ENCODE results near the gene GLIS1. TPM values are rescaled to one million over a fixed set of nuclear protein-coding genes. Genes with fewer than 3 reads are reported as not detected.

The GLIS1 gene
- polyA plus RNA-seq, 1 donor, result 0.58 TPM

DNA sequence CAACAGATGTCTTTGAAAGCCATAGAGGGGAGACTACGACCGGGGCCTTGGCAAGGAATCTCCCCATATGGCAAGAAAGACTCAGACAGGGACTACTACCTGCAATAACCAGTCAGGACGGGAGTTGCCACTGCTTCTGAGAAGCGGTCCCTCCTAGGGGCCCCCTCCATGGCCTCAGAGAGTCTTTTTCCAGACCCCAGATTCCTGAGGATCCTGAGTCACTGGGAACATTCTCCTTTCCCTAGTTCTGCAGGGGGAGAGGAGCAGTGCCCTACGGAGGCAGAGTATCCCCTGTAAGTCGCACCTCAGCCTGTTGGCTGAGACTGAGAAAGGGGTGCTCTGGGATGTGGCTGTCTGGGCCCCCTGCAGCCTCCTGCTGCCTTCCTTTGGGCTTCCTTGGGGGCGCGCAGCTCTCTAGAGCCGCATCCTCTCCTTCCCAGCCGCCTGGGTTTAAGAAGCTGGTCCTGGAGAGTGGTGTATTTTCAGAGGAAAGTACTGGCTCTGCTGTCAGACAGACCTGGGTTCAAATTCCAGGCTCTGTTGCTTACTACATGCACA is 7.8 kb downstream of the GLIS1 start:
- DNase-seq, result no peak
- H3K4me3 ChIP-seq (ENCODE audit: low read length), result no peak overlapping the region
- no peaks in the 10 kb centered on the region for H3K9me3 ChIP-seq (ENCODE audit: control insufficient read depth, low read depth, low read length)
- H3K36me3 ChIP-seq (ENCODE audit: control insufficient read depth, insufficient read depth, low read length), result no peaks in the 10 kb centered on the region
- H3K4me1 ChIP-seq (ENCODE audit: control insufficient read depth, insufficient read depth, low read length), result no peaks in the 10 kb centered on the region
- H3K27me3 ChIP-seq (ENCODE audit: control insufficient read depth, insufficient read depth, low read length), result peaks cover 29% of the 10 kb centered on the region
- no CpG with 5 or more reads among the region's 10 CpGs for WGBS (ENCODE audit: insufficient coverage, low lambda C conversion rate)
- H3K27ac ChIP-seq (ENCODE audit: low read length), result no peak overlapping the region

DNA sequence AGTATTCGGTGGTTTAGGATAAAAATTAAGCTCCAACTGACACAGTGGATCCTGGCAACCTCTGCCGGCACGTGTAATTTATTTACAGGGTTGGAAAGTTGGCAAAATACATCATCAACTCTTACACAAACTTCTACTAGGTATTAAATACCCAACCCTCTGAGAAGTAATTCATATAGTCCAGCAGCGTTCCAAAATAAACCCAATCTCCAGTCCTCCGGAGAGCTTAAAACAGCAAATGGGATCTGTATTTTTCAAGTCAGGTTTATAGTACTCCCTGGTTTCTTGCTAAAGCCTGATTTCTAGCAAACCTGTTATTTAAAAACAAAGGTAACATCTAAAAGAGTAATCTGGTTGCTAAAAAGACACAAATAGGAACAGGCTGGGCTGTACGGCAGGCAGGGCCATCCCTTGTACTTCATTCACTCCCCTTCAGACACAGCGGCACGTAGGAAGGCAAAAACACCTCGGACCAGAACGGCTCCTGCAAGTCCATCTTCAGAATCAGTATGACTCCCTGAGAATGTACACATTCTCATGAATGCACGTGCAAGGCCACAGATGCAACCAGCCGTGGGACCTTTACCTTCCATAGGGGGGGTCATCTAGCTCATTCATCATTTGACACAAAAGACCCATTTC is 8.6 kb downstream of the GLIS1 start:
- Histone ChIP-seq H3K4me1 (ENCODE audit: control insufficient read depth, insufficient read depth, low read length) (no peaks in the 10 kb centered on the region), H3K9me3 (ENCODE audit: control insufficient read depth, low read depth, low read length) (no peaks in the 10 kb centered on the region), H3K4me3 (ENCODE audit: low read length) (no peak overlapping the region), H3K27me3 (ENCODE audit: control insufficient read depth, insufficient read depth, low read length) (peaks cover 24% of the 10 kb centered on the region), H3K27ac (ENCODE audit: low read length) (no peak overlapping the region), H3K36me3 (ENCODE audit: control insufficient read depth, insufficient read depth, low read length) (no peaks in the 10 kb centered on the region)
- DNase-seq, result no peak
- WGBS (ENCODE audit: insufficient coverage, low lambda C conversion rate), result no CpG with 5 or more reads among the region's 12 CpGs

DNA sequence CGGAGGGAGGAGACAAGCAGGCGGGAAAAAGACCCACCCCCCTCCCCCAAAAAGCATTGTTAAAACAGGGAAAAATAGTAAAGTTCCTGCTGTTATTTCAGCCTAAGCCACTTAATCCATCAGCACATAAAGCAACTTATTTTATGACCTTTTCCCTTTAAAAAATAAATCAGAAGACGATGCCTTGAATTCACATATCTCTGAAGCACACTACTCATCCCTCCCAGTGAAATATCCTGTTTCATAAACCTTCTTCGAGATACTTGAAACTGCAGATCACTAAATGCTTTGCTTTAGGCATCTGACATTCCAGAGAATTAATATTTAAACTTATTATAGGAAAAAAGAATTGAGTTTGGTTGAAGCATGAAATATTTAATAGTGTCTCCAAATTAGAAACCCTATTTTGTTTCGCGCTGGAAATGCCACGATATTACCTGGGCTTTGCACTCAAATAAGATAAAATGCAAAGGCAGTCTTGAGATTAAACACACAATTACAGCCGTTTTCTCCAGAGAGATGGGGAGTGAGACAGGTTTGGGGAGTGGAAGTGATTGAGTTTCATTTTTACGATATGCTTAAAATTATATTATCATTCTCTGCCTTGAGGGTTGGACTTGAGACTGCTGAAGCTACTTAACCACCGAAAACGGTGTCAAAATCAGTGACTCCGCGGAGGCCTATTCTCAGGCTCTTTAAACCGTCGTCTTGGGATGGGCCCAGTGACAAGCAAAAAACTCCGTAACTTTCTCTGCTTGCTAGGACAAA is 9.3 kb downstream of the GLIS1 start:
- Histone ChIP-seq H3K27me3 (ENCODE audit: control insufficient read depth, insufficient read depth, low read length) (peaks cover 18% of the 10 kb centered on the region), H3K9me3 (ENCODE audit: control insufficient read depth, low read depth, low read length) (no peaks in the 10 kb centered on the region), H3K4me1 (ENCODE audit: control insufficient read depth, insufficient read depth, low read length) (no peaks in the 10 kb centered on the region), H3K4me3 (ENCODE audit: low read length) (no peak overlapping the region), H3K27ac (ENCODE audit: low read length) (no peak overlapping the region), H3K36me3 (ENCODE audit: control insufficient read depth, insufficient read depth, low read length) (no peaks in the 10 kb centered on the region)
- no peak for DNase-seq
- 67% methylated on average over 5 of the region's 16 CpGs for WGBS (ENCODE audit: insufficient coverage, low lambda C conversion rate)

DNA sequence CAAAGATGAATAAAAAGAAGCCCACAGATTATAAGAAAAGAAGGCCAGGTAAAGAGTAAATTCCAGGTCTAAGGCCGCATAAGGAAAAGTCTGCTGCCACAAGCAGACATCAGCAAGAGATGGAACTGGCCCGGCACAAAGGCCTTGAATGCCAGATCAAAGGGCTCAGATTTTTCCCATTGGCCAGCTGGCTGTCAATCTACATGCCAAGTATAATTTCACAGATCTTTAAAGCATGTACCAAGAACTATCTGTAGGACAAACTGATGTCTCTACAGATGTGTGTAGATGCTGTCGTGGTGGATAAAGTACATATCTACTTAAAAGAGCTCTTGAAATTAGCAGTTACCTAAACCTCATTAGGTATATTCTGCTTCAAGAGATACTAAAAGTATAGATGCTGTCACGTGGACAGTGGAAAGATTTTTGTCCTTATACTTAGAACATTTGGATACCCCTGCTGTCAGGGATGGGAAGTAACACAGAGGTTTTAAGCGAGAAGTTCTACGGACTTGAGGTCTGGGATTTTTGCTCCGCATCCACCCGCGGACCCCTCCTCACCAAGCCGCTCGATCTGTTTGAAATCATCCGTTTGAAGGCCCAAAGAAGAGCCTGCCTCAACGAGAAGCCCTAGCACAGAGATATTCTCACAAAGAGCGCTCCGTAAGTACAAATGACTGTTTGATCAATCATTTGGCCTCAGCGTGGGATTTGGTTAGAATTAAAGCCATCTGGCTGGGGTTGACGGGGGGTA is 10.1 kb downstream of the GLIS1 start:
- DNase-seq, result no peak
- H3K27me3 ChIP-seq (ENCODE audit: control insufficient read depth, insufficient read depth, low read length), result peaks cover 11% of the 10 kb centered on the region
- H3K27ac ChIP-seq (ENCODE audit: low read length), result no peak overlapping the region
- no peaks in the 10 kb centered on the region for H3K36me3 ChIP-seq (ENCODE audit: control insufficient read depth, insufficient read depth, low read length)
- no peak overlapping the region for H3K4me3 ChIP-seq (ENCODE audit: low read length)
- no peaks in the 10 kb centered on the region for H3K4me1 ChIP-seq (ENCODE audit: control insufficient read depth, insufficient read depth, low read length)
- no peaks in the 10 kb centered on the region for H3K9me3 ChIP-seq (ENCODE audit: control insufficient read depth, low read depth, low read length)
- WGBS (ENCODE audit: insufficient coverage, low lambda C conversion rate), result no CpG with 5 or more reads among the region's 17 CpGs

DNA sequence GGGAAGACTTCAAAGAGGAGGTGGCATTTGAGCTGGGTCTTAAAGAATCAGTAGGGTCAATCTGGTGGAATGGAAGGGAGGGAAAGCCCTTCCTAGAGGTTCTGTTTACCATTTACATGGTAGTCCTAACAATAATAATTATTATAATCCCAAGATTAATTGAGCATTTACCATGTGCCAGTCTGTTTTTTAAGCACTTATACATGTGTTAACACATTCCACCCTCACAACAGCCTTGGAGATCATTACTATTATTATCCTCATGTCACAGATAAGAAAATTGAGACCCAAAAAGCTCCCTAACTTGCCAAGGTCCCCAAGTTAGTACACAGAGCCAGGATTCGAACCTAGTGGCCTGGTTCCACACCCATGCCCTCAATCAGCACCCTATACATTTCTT is 10.8 kb downstream of the GLIS1 start:
- H3K36me3 ChIP-seq (ENCODE audit: control insufficient read depth, insufficient read depth, low read length), result no peaks in the 10 kb centered on the region
- H3K27me3 ChIP-seq (ENCODE audit: control insufficient read depth, insufficient read depth, low read length), result peaks cover 6% of the 10 kb centered on the region
- H3K4me3 ChIP-seq (ENCODE audit: low read length), result no peak overlapping the region
- WGBS (ENCODE audit: insufficient coverage, low lambda C conversion rate), result no CpG with 5 or more reads among the region's 1 CpG
- no peaks in the 10 kb centered on the region for H3K4me1 ChIP-seq (ENCODE audit: control insufficient read depth, insufficient read depth, low read length)
- H3K27ac ChIP-seq (ENCODE audit: low read length), result no peak overlapping the region
- no peaks in the 10 kb centered on the region for H3K9me3 ChIP-seq (ENCODE audit: control insufficient read depth, low read depth, low read length)
- DNase-seq, result no peak

DNA sequence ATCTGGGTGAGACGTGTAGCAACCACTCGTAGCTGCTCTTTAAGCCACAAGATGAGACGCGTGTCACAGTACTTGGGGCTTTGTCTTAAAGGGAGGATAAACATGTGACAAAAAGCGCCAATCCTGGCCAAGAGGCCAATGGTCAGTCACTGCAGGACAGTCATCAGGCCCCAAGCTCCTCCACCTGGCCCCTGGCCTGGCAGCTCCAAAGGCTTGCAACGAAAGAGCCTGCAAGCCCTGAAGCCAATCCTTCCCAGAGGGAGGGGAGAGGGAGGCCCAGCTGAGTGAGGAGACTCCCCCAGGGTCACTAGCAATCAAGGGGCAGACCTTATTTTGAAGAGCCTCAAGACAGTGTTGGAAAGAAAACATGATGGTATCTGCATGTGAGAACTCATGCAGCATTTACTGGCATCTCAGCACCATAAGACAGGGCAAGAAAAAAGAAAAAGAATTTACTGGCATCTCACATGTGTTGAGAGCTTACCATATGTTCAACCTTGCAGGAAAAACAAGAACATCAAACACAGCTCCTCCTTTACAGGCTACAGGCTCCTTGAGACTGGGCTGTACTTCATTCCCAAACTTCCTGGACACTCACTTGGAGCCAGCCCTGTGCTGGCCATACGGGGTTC is 11.4 kb downstream of the GLIS1 start:
- Histone ChIP-seq H3K27me3 (ENCODE audit: control insufficient read depth, insufficient read depth, low read length) (peaks cover 6% of the 10 kb centered on the region), H3K36me3 (ENCODE audit: control insufficient read depth, insufficient read depth, low read length) (no peaks in the 10 kb centered on the region), H3K4me3 (ENCODE audit: low read length) (no peak overlapping the region), H3K9me3 (ENCODE audit: control insufficient read depth, low read depth, low read length) (no peaks in the 10 kb centered on the region), H3K27ac (ENCODE audit: low read length) (no peak overlapping the region), H3K4me1 (ENCODE audit: control insufficient read depth, insufficient read depth, low read length) (no peaks in the 10 kb centered on the region)
- no peak for DNase-seq
- no CpG with 5 or more reads among the region's 7 CpGs for WGBS (ENCODE audit: insufficient coverage, low lambda C conversion rate)

DNA sequence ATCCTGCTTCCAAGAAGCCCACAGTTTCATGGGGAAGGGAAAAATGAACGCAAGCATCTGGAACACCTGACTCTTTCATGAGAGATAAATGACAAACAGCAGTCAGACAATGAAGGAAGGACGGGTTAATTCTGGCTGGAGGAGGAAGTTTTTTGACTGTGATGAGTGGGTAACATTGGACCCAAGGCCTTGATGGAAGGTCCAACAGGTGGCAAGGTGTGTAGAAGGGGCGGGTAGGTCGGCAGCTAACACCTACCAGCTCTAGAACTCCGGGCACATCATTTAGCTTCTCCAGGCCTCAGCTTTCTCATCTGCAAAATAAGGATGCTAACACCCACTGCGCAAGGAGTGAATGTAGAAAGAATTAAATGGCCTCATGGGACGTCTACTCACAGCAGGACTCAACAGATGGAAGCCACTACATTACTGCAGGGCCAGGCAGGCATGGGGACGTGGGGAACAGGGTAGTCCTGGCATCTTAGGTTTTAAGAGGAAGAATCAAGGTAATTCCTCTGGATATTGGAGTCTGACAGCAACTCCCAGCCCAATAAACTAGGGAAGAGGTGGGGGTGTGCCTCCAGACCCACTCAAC is 12.9 kb downstream of the GLIS1 start:
- DNase-seq, result no peak
- Histone ChIP-seq H3K27me3 (ENCODE audit: control insufficient read depth, insufficient read depth, low read length) (peaks cover 2% of the 10 kb centered on the region), H3K9me3 (ENCODE audit: control insufficient read depth, low read depth, low read length) (no peaks in the 10 kb centered on the region), H3K27ac (ENCODE audit: low read length) (no peak overlapping the region), H3K4me3 (ENCODE audit: low read length) (no peak overlapping the region), H3K36me3 (ENCODE audit: control insufficient read depth, insufficient read depth, low read length) (no peaks in the 10 kb centered on the region), H3K4me1 (ENCODE audit: control insufficient read depth, insufficient read depth, low read length) (no peaks in the 10 kb centered on the region)
- WGBS (ENCODE audit: insufficient coverage, low lambda C conversion rate), result no CpG with 5 or more reads among the region's 8 CpGs

DNA sequence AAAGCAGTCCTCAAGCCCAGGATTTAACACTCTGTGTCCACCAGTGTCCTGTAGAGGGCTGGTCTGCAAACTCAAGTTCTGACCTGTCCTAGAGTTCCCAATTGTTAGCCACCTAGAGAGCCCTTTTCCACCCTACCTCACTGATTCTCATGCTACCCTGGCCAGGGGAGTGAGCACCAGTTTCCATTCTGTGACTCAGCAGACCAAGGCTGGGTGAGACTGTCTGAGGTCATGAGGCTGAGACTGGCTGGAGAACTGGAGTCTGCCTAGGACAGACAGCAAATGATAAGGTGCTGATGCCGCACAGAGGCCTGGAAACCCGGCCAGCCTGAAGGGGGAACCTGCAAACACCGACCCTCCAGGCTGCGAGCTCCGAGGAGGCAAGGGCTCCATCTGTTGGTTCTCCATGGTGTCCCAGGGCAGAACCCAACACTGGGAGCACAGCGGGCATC is 13.7 kb downstream of the GLIS1 start:
- no peaks in the 10 kb centered on the region for H3K9me3 ChIP-seq (ENCODE audit: control insufficient read depth, low read depth, low read length)
- H3K4me1 ChIP-seq (ENCODE audit: control insufficient read depth, insufficient read depth, low read length), result no peaks in the 10 kb centered on the region
- H3K27me3 ChIP-seq (ENCODE audit: control insufficient read depth, insufficient read depth, low read length), result peaks cover 2% of the 10 kb centered on the region
- H3K36me3 ChIP-seq (ENCODE audit: control insufficient read depth, insufficient read depth, low read length), result no peaks in the 10 kb centered on the region
- no peak for DNase-seq
- H3K27ac ChIP-seq (ENCODE audit: low read length), result no peak overlapping the region
- WGBS (ENCODE audit: insufficient coverage, low lambda C conversion rate), result no CpG with 5 or more reads among the region's 6 CpGs
- H3K4me3 ChIP-seq (ENCODE audit: low read length), result no peak overlapping the region

DNA sequence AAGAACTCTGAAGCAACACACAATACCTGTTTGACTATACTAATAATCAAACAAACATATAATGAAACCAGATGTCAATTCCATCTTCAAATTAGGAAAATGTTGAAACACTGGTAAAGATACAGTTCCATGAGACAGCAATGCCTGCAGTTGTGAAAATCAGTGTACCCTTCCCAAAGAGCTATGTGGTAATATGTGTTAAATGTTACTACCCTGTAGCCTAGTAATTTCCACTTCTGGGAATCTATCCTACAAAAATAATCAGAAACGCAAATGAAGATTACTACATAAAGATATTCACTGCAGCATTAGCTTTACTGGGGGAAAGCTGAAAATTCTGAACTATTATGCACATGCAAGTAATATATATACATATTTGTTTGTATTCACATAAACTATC is 16.9 kb downstream of the GLIS1 start:
- Histone ChIP-seq H3K27me3 (ENCODE audit: control insufficient read depth, insufficient read depth, low read length) (peaks cover 4% of the 10 kb centered on the region), H3K36me3 (ENCODE audit: control insufficient read depth, insufficient read depth, low read length) (no peaks in the 10 kb centered on the region), H3K4me3 (ENCODE audit: low read length) (no peak overlapping the region), H3K4me1 (ENCODE audit: control insufficient read depth, insufficient read depth, low read length) (no peaks in the 10 kb centered on the region), H3K27ac (ENCODE audit: low read length) (no peak overlapping the region), H3K9me3 (ENCODE audit: control insufficient read depth, low read depth, low read length) (no peaks in the 10 kb centered on the region)
- no CpG with 5 or more reads among the region's 1 CpG for WGBS (ENCODE audit: insufficient coverage, low lambda C conversion rate)
- no peak for DNase-seq

DNA sequence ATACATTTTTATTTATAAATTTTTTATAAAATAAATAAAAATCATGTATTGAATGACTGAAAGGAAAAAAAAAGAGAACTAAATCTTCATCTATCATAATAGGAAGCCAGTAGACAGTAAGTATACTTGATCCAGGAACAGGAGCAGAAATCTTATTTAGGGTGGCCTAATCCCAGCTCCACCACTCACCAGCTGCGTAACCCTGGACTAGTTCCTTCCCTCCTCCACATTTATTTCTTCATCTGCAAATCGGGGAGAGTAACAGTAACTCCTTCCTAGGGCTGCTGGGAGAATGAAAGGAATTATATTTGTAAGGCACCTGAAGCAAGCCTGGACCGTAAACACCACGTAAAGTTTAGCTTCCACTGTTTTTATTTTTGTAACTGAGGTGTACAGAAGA is 17.9 kb downstream of the GLIS1 start:
- no CpG with 5 or more reads among the region's 4 CpGs for WGBS (ENCODE audit: insufficient coverage, low lambda C conversion rate)
- no peaks in the 10 kb centered on the region for H3K36me3 ChIP-seq (ENCODE audit: control insufficient read depth, insufficient read depth, low read length)

More for the DNA sequence above, 17.9 kb downstream of the GLIS1 start:
- Histone ChIP-seq H3K4me3 (ENCODE audit: low read length) (no peak overlapping the region), H3K27ac (ENCODE audit: low read length) (no peak overlapping the region), H3K27me3 (ENCODE audit: control insufficient read depth, insufficient read depth, low read length) (peaks cover 4% of the 10 kb centered on the region), H3K4me1 (ENCODE audit: control insufficient read depth, insufficient read depth, low read length) (no peaks in the 10 kb centered on the region), H3K9me3 (ENCODE audit: control insufficient read depth, low read depth, low read length) (no peaks in the 10 kb centered on the region)
- no peak for DNase-seq
